H4 (cell line): Measurements from ENCODE around the gene TMEM178B. TPM values are rescaled to one million over a fixed set of nuclear protein-coding genes. Genes with fewer than 3 reads are reported as not detected.
A peak's percentile ranks its signal among the peaks of the same experiment; 100 is the strongest.
"Not testable (repeated sequence)": the region's sequence is repeated elsewhere in the genome, so short reads cannot be mapped to it uniquely, and the experiment has no call there.

Source experiments
- DNase-seq: peaks from one replicate; pipeline ENCODE4 v3.0.0-alpha.2; 2015; ENCODE audit warnings: low spot score
- total RNA-seq: library from RNA; depleted of rRNA; stranded (reverse); fragments of >200 nt; shearing (Covaris generic); gene quantifications from 2 replicates; pipeline ENCODE4 v1.2.3, GENCODE V29; 2014

The TMEM178B gene
- total RNA-seq, 1 experiment from 2014 or later = 0.04 TPM

- DNase-seq = no peak
These were observed 110.8 kb downstream of the TMEM178B start for GRCh38 chr7:141184532-141185190.

GRCh38 chr7:141185369-141185967, 111.6 kb downstream of the TMEM178B start:
- no peak for DNase-seq

GRCh38 chr7:141189231-141189630, 115.4 kb downstream of the TMEM178B start:
- DNase-seq = no peak

- DNase-seq = no peak
These were observed 116.6 kb downstream of the TMEM178B start for GRCh38 chr7:141190495-141190894.

- DNase-seq = no peak
These were observed 117.4 kb downstream of the TMEM178B start for GRCh38 chr7:141191277-141191676.

GRCh38 chr7:141193066-141193465, 119.2 kb downstream of the TMEM178B start:
- no peak for DNase-seq

GRCh38 chr7:141195722-141196121, 121.9 kb downstream of the TMEM178B start:
- DNase-seq = not testable (repeated sequence)

- peak; percentile 13 for DNase-seq
These were observed 124.5 kb downstream of the TMEM178B start for GRCh38 chr7:141198194-141198958.

GRCh38 chr7:141200191-141201108, 126.6 kb downstream of the TMEM178B start:
- DNase-seq = no peak

- DNase-seq = no peak
These were observed 127.5 kb downstream of the TMEM178B start for GRCh38 chr7:141201145-141201885.

GRCh38 chr7:141202535-141202934, 128.7 kb downstream of the TMEM178B start:
- DNase-seq = no peak

GRCh38 chr7:141203177-141203576, 129.3 kb downstream of the TMEM178B start:
- no peak for DNase-seq

- DNase-seq = no peak
These were observed 129.7 kb downstream of the TMEM178B start for GRCh38 chr7:141203586-141203985.

GRCh38 chr7:141207661-141208060, 133.8 kb downstream of the TMEM178B start:
- DNase-seq = no peak

GRCh38 chr7:141208539-141208938, 134.7 kb downstream of the TMEM178B start:
- no peak for DNase-seq

GRCh38 chr7:141209454-141209853, 135.6 kb downstream of the TMEM178B start:
- no peak for DNase-seq

- DNase-seq = no peak
These were observed 137.0 kb downstream of the TMEM178B start for GRCh38 chr7:141210862-141211261.

GRCh38 chr7:141213226-141213625, 139.4 kb downstream of the TMEM178B start:
- no peak for DNase-seq

GRCh38 chr7:141217938-141218337, 144.1 kb downstream of the TMEM178B start:
- DNase-seq = no peak

GRCh38 chr7:141218941-141219340, 145.1 kb downstream of the TMEM178B start:
- DNase-seq = no peak

GRCh38 chr7:141220263-141220880, 146.5 kb downstream of the TMEM178B start:
- DNase-seq = no peak
